Measurements from ENCODE around the gene GLIS2.
"Not testable (repeated sequence)": the region's sequence is repeated elsewhere in the genome, so short reads cannot be mapped to it uniquely, and the experiment has no call there.

The GLIS2 gene

DNA sequence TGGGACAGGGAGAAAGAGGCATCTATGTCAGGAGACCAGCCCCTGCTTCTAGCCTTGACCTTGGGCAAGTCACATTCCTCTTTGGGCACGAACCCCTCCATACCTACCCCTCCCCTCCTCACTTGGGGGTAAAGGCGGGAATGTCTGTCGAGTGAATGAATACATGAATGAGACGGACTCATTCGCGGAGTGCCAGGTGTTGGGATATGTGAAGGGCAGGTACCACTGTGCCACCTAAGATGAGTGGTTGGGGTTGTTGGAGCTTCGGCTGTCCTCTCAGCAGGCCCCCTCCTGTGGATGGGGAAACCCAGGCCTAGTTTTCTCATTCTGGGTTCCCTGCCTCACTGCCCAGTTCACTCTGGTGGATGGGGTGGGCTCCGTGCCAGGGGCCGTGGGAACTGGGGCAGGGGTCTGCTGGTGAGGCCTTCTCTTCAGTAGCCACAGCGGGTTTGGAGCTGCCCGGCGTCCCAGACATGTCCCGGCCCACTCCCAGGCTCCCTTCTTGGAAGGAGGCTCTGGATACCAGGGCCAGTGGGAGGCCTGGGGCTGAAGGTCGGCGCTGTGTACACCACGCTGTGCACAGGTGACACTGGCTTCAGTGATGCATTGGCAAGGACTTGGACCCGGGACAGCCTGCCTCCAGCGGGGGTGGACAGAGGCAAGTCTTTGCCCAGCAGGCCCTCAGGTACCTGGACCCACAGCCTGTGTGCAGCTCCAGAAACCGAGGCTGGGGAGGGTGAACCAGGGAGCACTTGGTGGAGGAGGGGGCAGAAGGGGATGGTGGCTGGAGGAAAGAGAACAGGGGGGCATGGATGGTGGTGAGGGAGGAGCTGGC is 5.6 kb downstream of the GLIS2 start:
- no peak for DNase-seq

DNA sequence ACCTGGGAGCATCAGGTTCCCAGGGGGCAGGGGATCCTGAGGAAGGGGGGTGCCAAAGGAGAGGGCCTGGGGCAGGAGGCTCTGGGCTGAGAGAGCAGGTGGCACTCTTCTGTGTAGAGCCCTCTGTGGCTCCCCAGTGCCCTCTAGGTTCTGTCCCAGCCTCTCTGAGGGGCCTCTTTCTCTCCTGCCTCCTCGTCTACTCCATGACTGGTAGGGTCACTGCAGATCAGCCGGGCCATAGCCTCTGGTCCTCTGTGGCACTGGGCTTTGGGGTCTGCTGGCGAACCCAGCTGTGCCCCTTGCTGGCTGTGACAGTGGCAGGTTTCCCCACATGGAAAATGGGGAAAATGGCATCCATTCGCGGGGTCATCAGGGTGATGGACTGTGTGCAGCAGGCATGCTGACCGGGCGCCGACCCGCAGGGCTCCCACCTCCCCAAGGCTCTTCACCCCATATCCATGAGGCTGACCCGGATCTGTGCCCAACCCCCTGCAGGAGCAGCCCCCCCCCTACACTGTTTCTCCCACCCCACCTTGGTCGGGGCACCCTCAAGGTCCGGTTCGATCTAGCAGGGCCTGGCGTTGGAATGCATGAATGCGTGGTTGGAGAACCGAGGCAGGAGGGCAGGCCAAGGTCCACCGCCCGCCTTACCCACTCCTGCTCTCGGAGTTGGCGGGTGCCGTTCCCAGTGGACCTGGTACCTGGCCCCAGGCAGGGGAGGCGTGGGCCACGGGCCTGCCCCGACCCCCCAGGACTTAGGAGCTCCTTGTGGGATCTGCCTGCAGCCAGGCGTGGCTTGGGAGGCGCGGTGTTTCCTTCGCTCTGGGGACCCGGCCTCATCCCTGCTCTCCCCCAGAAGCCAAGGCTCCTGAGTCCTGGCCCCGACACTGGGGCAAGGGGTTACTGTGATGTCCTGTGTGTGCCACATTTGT is 6.5 kb downstream of the GLIS2 start:
- DNase-seq = no peak

DNA sequence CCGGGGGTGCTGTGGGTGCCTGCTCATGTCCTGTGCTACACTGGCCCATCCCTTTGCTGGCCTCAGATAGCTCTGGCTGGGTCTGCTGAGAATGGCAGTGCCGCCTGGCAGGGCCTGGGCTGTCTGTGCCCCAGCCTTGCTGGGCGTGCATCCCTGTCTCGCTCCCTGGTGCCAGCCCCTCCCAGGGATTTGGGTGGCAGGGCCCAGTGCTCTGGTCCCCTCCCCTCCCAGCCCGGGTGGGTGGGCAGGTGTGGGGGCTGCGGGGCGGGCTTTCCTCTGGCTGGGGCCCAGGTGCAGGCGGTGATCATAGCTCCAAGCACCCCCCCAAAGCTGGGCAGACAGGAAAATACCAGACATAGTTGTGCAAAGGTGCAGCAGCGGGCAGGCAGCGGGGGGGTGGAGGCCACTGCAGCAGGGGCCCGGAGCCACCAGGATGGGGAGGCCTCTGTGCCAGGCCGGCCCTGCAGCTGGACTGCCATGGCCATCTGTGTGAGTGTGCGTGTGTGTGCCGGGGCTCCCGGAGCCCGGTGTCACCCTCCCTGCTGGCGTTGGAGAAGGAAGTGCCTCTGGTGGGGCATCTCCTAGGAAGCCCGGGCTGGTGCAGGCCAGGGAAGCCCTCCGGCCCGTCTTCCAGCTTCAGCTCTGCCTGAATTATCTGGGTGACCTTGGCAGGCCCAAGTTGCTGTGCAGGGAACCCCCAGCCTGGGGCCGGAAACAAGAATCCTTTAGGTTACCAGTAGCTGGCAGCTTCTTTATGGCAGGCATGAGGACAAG is 7.4 kb downstream of the GLIS2 start:
- DNase-seq = no peak

DNA sequence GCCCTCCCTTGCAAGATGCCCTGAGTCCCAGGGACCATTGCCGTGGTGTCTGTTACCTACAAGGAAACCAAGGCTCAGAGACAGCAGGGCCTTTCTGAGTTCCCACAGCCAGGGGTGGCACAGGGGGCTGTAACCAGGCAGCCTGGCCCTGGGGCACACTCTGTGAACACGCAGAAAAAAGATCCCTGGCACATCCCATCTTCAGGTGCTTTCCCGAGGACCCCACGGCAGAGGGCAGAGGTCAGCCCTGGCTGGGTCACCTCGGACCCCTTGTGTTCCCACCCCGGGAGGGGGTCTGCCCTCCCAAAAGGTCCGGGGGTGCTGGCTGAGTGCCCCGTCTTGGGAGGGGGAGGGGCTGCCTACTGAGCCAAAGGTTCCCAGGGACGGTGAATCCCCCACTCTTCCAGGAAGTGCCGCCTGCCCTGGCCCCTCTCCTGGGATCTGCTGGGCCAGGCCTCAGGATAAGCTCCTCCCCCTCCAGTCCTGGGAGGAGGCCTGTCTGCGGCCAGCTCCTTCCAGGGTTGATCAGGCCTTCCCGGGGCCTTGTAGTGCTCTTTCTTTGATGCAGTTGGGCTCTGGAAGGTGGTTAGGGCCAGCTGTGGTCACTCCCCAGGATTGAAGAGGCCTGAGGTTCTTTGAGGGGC is 8.1 kb downstream of the GLIS2 start:
- DNase-seq = no peak

DNA sequence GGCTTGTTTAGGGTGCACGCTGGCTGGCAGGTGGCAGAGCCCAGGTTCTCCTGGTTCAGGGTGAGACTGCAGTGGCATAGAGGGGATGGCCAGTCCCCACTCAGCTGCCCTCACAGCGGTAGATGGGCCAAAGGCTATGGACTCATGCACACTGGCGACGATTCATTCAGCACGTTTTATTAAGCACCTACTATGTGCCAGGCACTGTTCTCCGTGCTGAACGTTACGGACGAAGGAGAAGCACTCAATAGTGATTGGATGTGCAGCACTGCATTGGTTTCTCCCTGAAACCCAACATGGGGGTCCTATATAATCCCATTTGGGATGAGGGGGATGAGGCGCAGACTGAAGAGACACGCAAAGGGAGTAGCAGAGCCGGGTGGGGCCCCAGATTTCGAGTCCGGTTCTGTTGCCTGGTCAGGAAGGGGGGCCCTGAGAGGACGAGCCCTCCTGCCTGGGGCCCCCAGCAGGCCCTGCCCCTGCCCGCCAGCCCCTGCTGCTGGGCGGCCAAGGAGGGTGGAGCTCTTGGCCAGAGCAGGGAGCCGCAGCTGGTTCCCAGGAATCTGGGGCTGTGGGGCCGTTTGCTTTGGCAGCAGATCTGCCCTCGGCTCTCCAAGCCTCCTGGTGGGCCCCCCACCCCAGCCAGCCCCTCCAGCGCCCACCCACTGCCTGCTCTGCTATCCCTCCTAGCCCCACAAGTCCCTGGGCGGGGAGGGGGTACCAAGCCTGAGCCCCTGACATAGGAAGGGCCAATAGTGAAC is 8.8 kb downstream of the GLIS2 start:
- DNase-seq = no peak

DNA sequence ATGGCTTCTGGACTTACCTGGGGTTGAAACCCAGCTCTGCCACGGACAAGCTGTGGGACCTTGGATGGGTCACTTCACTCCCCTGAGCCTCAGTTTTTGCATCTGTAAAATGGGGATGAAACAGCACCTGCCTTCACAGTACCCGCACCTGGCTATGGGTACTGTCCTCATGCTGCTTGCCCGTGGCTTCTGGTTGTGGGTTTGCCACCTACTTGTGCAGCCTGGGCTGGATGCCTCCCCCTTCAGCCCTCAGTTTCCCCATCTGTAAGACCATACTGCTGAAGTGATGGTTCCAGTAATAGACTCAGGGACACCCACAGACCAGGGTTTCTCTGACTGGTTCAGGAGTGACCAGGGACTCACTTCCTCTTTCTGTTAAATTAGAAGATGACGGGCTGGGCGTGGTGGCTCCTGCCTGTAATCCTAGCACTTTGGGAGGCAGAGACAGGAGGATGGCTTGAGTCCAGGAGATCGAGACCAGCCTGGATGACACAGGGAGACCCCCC is 9.4 kb downstream of the GLIS2 start:
- no peak for DNase-seq

DNA sequence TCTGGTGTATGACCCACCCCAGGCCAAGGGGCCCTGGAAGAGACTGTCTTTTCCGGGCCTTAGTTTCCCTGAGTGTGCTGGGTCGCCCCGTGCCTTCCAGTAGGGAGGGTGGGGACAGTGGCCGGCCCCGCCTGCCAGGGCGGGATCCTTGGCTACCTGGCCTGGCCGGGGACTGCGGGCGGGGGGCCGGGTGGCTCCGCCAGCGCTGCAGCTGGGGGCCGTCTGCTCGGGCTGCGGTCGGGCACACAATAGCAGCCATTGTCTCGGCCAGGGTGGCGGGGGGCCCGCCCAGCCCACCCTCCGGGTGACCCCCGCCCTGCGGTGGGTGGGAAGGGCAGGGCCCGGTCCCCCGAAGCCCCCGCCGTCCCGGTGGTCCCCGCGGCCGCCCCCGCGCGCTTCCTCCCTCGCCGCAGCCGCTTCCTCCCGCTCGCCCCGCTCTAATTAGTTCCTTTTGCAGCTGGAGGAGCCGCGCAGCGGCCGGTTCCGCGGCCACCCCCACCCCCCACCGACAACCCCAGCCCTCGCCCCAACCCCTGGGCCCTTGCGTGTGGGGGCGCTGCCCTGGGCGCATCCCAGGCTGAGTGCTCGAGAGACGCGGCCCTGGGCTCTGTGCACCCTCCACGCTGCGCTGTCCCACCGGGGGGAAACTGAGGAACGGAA is 11.6 kb downstream of the GLIS2 start:
- DNase-seq = no peak

DNA sequence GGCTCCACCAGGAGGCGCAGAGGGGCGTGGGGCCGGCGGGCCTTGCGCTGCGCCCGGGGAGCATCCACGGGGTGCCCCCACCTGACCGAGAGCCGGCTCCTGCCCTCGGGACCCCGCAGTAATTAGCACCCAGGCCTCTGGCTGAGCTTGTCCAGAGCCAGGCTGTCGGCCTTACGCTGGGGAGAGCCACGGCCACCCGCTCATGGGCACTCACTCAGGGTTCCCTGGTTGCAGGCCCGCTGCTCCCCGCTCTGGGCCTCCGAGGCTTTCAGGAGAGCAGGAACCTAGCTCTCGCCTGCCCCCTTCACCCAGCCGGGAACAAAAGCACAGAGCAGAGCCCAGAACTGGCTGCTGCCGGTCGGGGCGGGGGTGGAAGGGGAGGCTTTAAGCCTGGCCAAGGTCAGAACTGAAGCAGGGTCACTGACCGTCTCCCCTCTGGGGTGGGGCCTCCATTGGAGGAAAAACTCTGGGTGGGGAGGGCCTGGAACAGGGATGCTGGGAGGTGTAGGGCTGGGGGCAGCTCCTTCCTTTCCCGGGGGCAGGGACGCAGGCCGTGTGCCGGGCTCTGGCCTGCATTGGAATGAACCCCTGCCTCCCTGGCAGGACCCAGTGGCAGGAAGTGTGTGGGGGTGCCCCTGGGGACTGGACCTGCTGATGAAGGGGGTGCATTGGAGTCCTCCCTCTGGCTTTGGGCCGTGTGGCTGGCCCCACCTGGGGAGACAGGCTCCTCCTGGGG is 12.3 kb downstream of the GLIS2 start:
- DNase-seq = peak; percentile 67

DNA sequence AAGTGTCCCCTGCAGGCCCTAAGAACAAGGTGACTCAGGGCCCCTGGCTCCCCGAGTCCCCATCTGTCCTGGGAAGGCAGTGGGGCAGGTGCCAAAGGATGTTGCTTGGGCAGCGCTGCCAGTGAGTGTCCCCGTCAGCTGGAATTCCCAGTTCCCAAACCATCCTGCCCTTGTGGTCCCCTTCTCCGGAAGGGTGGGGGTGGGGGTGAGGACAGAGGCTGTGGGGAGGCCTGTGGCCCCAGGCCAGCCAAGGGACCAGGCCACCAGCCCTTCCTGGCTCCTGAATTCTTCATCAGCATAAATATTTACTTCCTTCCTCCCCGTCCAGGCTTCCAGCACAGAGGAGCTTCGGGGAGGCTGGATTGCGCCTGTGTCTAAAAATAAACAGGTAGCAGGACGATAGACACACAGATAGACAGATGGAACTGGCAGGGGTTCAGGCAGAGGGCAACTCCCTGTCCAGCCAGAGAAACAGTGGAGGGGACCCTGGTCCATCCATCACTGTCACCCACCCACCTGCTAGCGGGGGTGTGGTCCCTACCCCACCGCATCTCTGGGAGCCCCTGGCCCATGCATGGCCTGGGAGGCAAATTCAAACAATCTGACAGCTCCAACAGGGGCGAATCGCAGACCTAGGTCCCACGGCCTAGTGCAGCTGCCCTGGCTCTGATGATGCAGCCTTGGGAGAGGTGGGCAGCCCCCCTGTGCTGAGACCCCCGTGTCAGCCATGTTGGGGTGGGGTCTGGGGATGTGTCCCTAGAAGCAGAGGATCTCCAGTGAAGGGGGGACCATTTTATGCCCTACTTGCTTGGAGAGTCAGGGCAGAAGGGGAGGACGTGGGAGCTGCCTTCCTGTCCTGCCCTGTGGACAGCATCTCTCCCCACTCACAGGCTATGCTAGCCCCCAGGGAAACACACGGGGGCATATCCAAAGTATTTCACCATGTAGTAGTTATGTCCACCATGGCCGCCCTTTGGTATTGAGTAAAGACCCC is 13.2 kb downstream of the GLIS2 start:
- DNase-seq = no peak

DNA sequence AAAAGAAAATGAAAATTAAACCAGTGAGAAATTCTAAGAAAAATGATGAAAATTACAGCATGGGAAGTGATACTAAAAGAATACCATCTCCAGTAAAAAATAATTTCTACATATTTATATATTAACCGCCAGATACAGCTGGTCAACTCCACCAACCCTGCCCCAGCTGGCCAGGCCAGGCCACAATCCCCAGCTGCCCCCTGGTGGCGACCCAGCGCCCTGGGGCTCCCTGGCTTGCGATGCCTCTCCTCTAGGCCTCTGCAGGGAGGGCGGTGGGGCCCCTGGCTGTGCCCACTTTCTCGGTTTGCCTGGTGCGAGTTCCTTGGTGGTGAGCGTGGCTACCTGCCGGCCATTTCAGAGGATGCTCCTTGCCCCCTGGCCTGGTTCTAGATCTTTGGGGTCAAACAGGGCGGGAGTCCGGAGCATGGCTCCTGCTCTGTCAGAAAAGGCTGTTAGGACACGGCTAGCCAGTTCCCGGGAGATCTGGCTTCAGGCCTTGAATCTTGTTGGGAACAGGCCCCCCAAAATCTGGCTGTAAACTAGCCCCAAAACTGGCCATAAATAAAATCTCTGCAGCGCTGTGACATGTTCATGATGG is 14.5 kb downstream of the GLIS2 start:
- DNase-seq = peak; percentile 60

DNA sequence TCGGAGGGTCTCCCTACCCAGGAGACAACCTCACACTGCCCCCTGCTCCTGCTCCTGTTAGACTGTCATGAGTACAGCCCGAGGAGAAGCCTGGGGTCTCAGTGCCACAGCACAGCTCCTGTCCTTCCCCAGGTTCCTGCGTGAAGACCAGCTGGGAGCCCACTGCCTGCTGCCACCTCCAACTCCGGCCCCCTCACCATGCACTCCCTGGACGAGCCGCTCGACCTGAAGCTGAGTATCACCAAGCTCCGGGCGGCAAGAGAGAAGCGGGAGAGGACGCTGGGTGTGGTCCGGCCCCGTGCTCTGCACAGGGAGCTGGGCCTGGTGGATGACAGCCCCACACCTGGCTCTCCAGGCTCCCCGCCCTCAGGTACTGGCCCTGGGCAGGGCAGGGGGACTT is 16.2 kb downstream of the GLIS2 start:
- DNase-seq = no peak

DNA sequence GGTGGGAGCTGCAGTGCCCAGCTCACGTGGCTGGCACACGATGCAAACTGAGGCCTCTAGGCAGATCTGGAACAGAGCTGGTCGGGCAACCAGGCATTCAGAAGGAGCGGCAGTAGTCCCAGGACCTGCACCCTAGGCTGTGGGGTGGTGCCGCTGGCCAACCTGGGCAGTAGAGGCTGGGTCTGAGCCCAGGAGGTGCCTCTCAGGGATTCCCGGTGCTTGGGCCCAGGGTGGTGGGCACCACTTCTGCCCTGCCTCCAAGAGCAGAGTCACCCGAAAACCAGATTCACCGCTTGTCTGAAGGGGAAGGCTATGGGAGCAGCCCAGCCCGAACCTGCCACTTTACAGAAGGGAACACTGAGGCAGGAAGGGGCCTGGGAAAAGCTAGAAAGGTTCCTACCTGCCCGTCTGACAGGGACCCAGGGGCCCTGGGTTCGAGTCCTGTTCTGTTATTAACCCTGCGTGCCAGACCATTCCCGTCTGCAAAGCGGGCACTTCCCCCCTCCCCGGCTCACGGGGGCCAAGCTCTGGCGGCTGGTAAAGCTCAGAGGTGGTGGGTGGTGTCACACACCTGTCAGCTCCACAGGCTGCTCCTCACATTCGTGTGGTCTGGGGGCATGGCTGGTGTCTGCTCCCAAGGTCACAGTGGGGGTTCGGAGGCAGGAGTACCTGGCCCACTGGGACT is 16.9 kb downstream of the GLIS2 start:
- DNase-seq = no peak

DNA sequence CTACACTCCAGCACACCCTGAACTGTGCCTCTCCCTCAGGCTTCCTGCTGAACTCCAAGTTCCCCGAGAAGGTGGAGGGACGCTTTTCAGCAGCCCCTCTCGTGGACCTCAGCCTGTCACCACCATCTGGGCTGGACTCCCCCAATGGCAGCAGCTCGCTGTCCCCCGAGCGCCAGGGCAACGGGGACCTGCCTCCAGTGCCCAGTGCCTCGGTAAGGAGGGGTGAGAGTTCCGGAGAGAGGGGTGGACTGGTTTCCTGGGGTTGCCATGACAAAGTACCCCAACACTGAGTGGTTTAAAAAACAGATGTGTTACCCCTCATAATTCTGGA is 17.4 kb downstream of the GLIS2 start:
- no peak for DNase-seq

DNA sequence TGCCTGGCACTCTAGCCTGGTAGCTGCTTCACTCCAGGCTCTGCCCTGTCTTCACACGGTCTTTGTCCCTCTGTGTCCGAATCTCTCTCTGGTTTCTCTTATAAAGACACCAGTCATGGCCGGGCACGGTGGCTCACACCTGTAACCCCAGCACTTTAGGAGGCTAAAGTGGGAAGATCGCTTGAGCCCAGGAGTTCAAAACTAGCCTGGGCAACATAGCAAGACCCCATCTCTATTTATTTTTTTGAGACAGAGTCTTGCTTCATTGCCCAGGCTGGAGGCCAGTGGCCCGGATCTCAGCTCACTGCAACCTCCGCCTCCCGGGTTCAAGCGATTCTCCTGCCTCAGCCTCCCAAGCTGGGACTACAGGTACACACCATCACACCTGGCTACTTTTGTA is 17.8 kb downstream of the GLIS2 start:
- not testable (repeated sequence) for DNase-seq

DNA sequence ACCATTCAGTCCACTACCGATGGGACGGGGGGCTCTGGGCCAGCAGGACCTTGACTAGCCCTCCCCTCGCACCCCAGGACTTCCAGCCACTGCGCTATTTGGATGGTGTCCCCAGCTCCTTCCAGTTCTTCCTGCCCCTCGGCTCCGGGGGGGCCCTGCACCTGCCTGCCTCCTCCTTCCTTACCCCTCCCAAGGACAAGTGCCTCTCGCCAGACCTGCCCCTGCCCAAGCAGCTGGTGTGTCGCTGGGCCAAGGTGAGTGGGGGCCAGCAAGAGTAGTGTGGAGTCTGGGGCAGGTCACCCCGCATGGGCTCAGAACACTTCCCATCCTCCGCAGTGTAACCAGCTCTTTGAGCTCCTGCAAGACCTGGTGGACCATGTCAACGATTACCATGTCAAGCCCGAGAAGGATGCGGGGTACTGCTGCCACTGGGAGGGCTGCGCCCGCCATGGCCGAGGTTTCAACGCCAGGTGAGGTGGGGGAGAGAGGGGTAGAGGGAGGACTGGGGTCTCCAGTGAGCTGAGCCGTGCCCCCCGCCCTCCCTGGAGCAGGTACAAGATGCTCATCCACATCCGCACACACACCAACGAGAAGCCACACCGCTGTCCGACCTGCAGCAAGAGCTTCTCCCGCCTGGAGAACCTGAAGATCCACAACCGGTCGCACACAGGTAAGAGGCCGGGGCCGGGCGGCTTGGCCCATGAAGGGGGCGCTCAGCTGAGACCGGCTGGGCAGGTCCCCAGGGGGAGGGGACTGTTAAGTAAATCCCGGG is 19.0 kb downstream of the GLIS2 start:
- no peak for DNase-seq

DNA sequence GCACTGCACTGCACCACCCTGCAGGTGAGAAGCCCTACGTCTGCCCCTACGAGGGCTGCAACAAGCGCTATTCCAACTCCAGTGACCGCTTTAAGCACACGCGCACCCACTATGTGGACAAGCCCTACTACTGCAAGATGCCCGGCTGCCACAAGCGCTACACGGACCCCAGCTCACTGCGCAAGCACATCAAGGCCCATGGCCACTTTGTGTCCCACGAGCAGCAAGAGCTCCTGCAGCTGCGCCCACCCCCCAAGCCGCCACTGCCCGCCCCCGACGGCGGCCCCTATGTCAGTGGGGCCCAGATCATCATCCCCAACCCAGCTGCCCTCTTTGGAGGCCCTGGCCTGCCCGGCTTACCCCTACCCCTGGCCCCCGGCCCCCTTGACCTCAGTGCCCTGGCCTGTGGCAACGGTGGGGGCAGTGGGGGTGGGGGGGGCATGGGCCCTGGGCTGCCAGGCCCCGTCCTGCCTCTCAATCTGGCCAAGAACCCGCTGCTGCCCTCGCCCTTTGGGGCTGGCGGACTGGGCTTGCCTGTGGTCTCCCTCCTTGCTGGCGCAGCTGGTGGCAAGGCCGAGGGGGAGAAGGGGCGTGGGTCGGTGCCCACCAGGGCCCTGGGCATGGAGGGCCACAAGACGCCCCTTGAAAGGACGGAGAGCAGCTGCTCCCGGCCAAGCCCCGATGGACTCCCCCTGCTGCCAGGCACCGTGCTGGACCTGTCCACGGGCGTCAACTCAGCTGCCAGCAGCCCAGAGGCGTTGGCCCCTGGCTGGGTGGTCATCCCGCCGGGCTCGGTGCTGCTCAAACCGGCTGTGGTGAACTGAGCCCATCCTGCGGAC is 21.1 kb downstream of the GLIS2 start:
- DNase-seq = no peak

Data from stimulated activated CD4-positive, alpha-beta T cell treated with anti-CD3 and anti-CD28 coated beads, Interleukin-1b, Interleukin-23, amount 100 ng/mL, for 48 hours (primary cell).